OCI-M2 (cell line): ENCODE data around the gene DMAP1.

Experiments used
- DNase-seq: peaks from one replicate; lab custom pipeline; 2025; ENCODE audit not compliant: unreplicated experiment; lab: John Stamatoyannopoulos, UW

DMAP1 gene

GRCh38 chr1:44227211-44227610, 13.9 kb downstream of the DMAP1 start:
- no peak for DNase-seq

GRCh38 chr1:44228218-44228617, 14.9 kb downstream of the DMAP1 start:
- no peak for DNase-seq

- DNase-seq = no peak
These were observed 16.3 kb downstream of the DMAP1 start for GRCh38 chr1:44229435-44230167.

- no peak for DNase-seq
These were observed 17.5 kb downstream of the DMAP1 start for GRCh38 chr1:44230796-44231195.

GRCh38 chr1:44233593-44233992, 20.3 kb downstream of the DMAP1 start:
- DNase-seq = no peak

GRCh38 chr1:44235808-44236207, 22.5 kb downstream of the DMAP1 start:
- DNase-seq = no peak

GRCh38 chr1:44236490-44237272, 23.4 kb downstream of the DMAP1 start:
- no peak for DNase-seq

GRCh38 chr1:44237721-44238457, 24.6 kb downstream of the DMAP1 start:
- no peak for DNase-seq

GRCh38 chr1:44238660-44239059, 25.4 kb downstream of the DMAP1 start:
- DNase-seq = no peak

- no peak for DNase-seq
These were observed 26.2 kb downstream of the DMAP1 start for GRCh38 chr1:44239331-44239960.

- DNase-seq = no peak
These were observed 26.7 kb downstream of the DMAP1 start for GRCh38 chr1:44239961-44240371.

GRCh38 chr1:44240802-44241671, 27.8 kb downstream of the DMAP1 start:
- no peak for DNase-seq

GRCh38 chr1:44242746-44243145, 29.5 kb downstream of the DMAP1 start:
- no peak for DNase-seq

- no peak for DNase-seq
These were observed 30.7 kb downstream of the DMAP1 start for GRCh38 chr1:44243782-44244495.

GRCh38 chr1:44244986-44245385, 31.7 kb downstream of the DMAP1 start:
- DNase-seq = no peak

GRCh38 chr1:44246806-44247205, 33.5 kb downstream of the DMAP1 start:
- DNase-seq = no peak

- DNase-seq = no peak
These were observed 36.3 kb downstream of the DMAP1 start for GRCh38 chr1:44249543-44249942.

- no peak for DNase-seq
These were observed 37.0 kb downstream of the DMAP1 start for GRCh38 chr1:44250068-44250781.

- no peak for DNase-seq
These were observed 38.2 kb downstream of the DMAP1 start for GRCh38 chr1:44251486-44251885.
